Cardiac ventricle fibroblast (primary cell): ENCODE measurements around the gene UBE3A. TPM values are rescaled to one million over a fixed set of nuclear protein-coding genes. Genes with fewer than 3 reads are reported as not detected.

Experiments used
- total RNA-seq: library from RNA; depleted of rRNA; stranded (reverse); fragments of >200 nt; gene quantifications from 2 replicates; pipeline ENCODE4 v1.2.3, GENCODE V29; 2015

Gene UBE3A
- total RNA-seq, result 32.0 and 39.6 TPM in 2 replicates

DNA sequence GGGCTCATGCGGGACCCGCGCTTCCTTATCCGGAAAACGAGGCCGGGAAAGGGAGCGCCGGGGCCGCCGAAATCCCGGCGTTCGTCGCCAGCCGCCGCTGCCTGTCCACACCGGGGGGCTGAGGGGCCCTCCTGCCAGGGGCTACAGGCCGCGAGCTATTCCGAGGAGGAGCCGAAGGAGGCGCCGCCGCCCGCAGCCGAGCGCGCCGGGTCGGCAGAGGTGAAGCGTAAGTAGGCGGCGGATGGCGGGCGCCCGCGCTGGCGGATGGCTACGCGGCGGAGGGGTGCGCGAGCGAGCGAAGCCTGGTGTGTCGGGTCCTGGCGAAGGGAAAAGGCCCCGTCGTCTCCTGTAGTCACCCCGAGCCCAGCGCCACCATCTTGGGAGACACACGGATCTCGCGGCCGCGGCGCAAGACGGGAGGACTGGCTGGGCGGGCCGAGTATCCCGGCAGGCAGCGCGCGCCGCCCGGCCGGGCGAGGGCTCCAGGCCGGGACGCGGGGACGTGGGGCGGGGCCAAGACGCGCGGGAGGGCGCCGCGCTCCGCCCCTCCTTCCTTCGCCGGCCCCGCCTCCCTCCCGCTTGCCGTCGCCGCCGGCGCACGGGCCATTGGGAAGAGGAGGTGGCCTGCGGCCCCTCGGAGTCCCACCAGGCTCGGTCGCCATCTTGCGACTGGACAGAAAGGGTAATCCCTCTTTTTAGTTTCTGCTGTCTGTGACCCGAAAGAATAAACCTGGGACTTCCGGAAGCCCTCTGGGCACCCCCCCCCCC is at the start of gene UBE3A:
TSS of gene UBE3A (minus strand) at position 424 of the 768 bp plus-strand sequence. CDS start 29,917 bp downstream, outside the sequence.

